K562 (cell line): ENCODE data around the gene MARK3.

Source experiments
- CHD1 ChIP-seq: fragments of 200-600 bp; sonication (generic); IDR thresholded peaks from one replicate; pipeline ENCODE4 v1.6.1; 2012; ENCODE audit warnings: mild to moderate bottlenecking, moderate library complexity, low read length, inconsistent platforms
- PATZ1 ChIP-seq: fragments of 250-450 bp; sonication (Bioruptor Pico); IDR thresholded peaks from 2 replicates; pipeline ENCODE4 v1.5.0; 2020; ENCODE audit warnings: mild to moderate bottlenecking, borderline replicate concordance
- POLR2A ChIP-seq: fragments of 450-650 bp; conservative IDR thresholded peaks from 2 replicates; pipeline ENCODE4 v1.6.1; 2016
- RAD21 ChIP-seq, 2 experiments: fragments of 250-450 bp in 1 of 2; fragments of 450-650 bp in 1 of 2; sonication (Bioruptor Pico) in 1 of 2; formaldehyde crosslinking in 1 of 2; IDR thresholded peaks in 1 of 2; conservative IDR thresholded peaks in 1 of 2; 2 replicates each; pipeline versions ENCODE4 v1.4.0 to v1.8.0; 2020 to 2022; ENCODE audit warnings: mild to moderate bottlenecking in 2 of 2, moderate library complexity in 1 of 2
- ZZZ3 ChIP-seq: fragments of 450-650 bp; IDR thresholded peaks from 2 replicates; pipeline ENCODE4 v1.6.1; 2016; ENCODE audit warnings: antibody characterized with exemption, mild to moderate bottlenecking, moderate library complexity

- no peak for TF ChIP-seq PATZ1 (CRISPR knock-in tag)
- TF ChIP-seq POLR2A = no peak
- no peak for TF ChIP-seq CHD1
- no peak for TF ChIP-seq ZZZ3
- TF ChIP-seq RAD21 (CRISPR knock-in tag; conservative IDR thresholded peaks at IDR 0.05 in 1 of 2, IDR thresholded peaks at IDR 0.05 in 1 of 2) = no peak
Observed at GRCh38 chr14:103430358-103430757, 45.1 kb downstream of the MARK3 start.
